ENCODE data around the gene LMAN1.
A peak's percentile ranks its signal among the peaks of the same experiment; 100 is the strongest.

LMAN1 gene

DNA sequence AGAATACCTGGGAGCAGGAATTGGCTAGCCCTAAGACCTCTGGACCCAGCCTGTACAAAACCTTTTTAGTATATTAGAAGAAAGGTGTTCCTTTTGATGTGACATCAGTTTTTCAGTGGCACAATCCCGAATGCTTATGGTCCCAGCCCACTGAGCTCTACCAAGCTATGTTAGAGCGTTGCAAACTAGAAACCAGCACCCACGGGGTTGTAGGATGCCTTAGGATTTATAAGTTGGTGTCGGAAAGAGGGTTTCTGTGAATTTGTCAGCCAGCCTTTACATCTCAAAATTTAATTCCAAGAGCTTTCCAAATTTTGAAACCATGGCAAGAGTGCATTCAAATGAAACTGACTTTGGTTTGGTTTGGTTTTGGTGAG is 499 bp upstream of the LMAN1 start:
- DNase-seq (ENCODE audit: low spot score): no peak

DNA sequence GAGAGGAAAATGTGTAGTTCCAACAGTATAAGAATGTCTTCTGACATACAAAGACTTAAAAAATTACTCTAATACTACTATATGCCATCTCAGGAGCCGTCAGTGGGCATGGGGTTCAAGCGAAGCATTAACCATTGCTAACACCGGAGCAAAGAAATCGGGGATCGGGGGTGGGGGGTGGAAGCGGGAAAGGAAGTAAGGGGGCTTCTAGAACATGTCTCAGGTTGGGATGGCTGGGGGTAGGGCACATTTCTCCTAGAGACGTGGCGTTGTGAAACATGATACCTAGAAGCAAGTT is 702 bp downstream of the LMAN1 start:
- DNase-seq (ENCODE audit: low spot score): peak; percentile 21

DNA sequence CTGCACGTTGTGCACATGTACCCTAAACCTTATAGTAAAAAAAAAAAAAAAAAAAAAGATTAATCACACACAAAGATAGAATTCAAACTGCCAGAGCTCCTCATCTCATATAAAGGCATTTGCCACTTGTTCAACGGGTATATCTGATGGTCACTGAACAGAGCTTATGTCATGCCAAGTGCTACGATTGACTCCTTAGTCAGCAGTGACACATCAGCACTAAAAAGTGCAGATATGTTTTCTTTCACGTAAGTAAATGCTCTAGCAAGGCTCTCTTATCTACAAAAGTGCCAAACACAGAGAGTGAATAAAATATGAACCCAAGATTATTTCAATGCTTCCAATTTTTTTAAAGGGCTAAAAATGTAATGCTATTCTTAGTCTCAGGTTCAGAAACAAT is 1.1 kb downstream of the LMAN1 start:
- DNase-seq (ENCODE audit: low spot score): peak; percentile 34

DNA sequence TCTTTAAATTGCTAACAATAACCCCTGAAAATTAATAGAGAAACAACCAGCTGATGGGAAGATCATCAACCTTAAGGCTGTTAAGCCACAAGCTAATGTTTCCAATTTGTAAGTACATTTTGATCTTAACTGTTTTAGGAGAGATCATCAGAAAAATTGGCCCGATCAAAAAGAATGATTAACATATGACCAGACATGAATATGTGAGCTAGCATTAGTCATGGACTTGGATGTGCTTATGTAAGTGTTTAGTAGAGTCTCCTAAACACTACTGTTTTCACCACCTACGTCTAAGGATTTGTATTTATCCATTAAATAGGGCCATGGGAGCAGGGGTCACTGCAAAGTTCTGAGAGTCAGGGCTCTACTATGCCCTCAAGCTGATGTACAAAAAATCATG is 4.3 kb downstream of the LMAN1 start:
- no peak for DNase-seq (ENCODE audit: low spot score)

DNA sequence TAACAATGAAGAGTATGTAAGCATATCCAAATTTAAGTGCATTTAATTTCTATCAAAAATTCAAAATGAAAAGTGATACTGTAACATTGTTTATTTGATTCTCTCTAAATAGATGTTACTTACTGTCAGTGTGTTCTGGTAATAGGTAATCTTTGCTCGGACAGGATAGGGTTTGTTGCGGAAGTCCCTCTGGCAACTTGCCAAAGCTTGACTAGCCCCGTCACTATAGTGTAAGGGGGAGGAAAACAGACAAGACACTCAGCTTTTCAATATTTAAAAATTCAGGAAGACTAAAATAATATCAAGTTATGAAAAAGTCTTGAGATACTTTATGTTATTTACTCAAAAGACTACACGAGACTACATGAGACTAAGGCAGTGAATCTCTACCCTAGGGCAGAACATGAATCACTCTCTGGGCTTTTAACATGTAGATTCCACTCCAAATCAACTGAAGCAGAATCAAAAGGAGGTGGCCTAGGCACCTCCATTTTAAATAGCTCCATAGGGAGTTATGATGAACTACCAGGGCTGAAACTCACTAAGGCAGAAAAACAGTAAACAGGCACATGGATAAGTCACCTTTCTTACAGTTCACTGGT is 5.9 kb downstream of the LMAN1 start:
- DNase-seq (ENCODE audit: low spot score): no peak

DNA sequence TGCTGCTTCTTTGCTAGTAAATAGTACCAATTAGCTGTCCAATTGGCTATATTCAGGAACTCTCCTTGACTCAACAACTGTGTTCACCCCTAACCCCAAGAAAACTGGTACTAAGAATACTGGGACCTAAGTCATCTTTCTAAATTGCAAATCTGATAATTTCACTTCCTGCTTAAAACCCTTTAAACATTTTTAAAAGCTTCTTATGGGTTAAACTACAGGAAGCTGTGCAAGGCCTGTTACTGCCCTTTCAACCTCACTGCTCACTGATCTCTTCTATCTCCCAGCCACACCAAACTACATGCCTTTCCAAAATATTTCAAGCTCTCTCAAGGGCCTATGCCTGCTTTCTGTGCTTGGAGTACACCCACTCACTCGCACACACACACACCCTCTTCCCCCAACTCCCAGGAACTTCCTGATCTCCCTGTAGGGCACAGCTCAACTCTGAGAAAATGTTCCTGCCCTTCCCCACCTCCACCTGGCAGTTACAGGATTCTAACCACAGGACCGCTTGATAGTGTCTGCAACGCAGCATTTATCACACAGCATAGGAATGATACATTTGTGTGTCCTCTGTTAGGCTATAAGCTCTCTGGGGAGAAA is 6.7 kb downstream of the LMAN1 start:
- DNase-seq (ENCODE audit: low spot score): no peak

DNA sequence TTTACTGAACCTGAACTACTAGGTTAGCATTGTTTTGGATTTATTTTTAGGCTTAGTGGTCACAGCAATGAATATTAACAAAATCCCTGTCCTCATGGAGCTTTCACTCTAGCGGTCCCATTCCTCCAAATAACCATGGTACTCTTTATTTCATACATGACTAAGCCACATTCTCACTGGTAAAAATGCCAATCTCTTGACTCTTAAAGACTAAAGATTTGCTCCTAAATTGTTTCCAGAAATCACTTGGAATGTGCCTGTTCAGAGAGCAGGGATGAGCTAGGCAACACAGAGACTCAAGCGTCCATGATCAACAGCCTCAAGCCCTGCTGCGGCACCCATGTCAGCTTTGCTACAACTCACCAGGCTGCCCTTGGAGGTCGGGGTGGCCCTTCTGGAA is 13.5 kb downstream of the LMAN1 start:
- no peak for DNase-seq (ENCODE audit: low spot score)

DNA sequence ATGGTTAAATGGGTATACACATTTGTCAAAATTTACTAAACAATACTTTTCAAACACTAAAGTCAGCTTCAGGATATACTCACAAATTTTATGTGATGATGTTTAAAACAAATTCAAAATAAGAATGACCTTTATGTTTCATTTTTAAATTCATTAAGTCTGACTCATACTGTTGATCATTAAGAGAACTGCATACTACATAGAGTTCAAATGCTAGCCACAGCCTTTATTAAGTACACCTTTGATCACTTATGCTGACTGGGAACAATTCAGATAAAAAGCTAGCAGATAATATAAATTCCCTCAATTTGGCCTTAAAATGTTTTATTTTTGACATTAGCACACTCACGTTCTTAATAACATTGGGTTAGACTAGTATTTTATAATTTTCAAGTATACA is 14.1 kb downstream of the LMAN1 start:
- DNase-seq (ENCODE audit: low spot score): no peak

DNA sequence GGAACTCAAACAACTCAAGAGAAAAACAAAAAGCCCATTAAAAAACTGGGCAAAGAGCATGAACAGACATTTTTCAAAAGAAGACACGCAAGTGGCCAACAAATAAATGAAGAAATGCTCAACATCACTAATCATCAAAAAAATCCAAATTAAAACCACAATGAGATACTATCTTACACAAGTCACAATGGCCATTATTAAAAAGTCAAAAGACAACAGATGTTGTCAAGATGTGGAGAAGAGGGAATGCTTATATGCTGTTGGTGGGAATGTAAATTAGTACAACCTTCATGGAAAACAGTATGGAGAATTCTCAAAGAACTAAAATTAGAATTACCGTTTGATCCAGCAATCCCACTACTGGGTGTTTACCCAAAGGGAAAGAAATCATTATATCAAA is 15.1 kb downstream of the LMAN1 start:
- DNase-seq (ENCODE audit: low spot score): no peak

DNA sequence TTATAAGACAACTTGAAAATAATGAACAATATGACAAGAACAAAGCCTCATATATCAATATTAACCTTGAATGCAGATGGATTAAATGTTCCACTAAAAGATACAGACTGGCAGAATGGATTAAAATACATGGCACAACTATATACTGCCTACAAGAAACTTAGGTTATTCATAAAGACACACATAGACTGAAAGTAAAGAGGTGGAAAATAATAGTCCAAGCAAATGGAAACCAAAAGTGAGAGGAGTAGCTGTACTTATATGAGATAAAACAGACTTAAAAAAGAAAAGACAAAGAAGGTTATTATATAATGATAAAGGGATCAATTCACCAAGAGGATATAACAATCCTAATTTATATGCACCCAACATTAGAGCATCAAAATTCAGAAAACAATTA is 18.2 kb downstream of the LMAN1 start:
- no peak for DNase-seq (ENCODE audit: low spot score)

DNA sequence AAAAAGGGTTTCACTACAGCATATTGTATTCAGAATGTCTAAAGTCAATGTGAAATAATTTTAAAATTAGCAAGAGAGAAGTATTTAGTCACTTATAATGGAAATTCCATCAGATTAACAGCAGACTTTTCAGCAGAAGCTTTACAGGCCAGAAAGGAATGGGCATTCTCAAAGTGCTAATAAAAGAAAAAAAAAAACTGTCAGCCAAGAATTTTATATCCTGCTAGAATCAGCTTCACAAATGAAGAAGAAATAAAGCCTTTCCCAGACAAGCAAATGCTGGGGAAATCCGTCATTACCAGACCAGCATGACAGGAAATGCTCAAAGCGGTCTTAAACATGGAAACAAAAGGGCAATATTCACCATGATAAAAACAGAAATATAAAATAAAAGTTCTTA is 18.8 kb downstream of the LMAN1 start:
- DNase-seq (ENCODE audit: low spot score): no peak

DNA sequence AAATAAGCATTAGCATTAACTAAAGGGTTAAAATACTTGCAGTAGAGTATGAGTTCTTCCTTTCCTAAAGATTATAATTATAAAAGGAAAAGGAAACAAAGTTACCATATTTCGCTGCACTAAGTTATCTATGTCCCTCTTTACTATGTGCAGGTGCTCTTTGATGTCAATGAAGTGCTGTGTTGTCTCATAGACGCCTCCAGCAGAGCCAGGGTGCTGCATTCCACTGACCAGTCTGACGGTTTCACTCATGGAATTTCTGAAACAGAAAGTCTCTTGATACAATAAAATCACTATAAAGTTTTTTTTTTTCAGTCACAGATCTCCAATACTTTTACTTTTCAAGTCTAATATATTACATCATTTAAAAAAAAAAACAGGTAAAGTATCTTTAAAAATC is 26.1 kb downstream of the LMAN1 start:
- DNase-seq (ENCODE audit: low spot score): no peak

DNA sequence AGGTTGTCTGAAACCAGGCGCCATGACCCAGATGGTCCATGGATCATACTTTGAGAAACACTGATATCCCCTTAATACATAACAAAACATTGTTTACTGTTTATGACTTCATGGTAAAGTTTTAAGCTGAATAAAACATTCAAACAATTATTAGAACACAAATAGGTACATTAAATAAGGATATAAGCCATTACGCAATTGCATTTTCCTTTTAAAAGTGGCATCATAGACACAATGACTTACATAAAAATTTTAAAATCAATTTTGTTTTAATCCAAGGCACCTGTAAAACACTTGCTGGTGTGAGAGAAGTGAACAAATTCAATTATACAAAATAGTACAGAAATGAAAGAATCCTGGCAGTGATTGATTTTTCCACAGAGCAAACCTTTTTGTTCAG is 30.4 kb downstream of the LMAN1 start:
- no peak for DNase-seq (ENCODE audit: low spot score)

DNA sequence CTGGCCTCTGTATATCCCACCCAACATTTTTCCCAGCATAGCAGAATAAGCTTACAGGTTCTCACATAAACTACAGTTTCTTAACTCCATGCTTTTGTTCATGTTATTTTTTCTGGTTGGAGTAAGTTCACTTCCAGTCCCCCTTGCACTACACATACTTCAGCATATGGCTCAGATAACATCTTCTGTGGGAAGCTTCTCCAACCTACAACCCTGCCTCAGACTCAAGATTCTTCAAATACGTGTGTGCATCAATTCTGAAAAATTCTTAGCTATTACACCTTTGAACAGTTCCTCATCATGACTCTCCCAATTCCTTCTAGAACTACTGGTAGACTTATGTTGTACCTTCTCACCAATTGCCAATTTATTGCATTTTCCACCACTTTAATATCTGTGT is 33.1 kb downstream of the LMAN1 start:
- DNase-seq (ENCODE audit: low spot score): no peak

DNA sequence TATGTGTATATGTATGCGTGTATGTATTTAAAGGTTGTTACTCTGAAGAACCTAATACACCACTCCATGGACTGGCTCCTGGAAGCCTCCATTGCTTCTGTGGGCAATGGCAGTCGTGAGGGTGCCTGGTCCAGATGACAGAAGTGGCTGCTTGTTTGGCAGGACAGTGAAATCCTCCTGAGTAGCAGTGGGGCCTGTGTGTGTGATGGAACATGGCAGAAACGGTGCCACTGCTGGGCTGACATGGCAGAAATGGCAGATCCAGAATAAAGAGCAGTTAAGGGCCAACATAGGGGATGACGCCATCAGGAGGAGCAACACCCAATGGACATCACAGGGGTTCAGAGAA is 34.5 kb downstream of the LMAN1 start:
- no peak for DNase-seq (ENCODE audit: low spot score)

DNA sequence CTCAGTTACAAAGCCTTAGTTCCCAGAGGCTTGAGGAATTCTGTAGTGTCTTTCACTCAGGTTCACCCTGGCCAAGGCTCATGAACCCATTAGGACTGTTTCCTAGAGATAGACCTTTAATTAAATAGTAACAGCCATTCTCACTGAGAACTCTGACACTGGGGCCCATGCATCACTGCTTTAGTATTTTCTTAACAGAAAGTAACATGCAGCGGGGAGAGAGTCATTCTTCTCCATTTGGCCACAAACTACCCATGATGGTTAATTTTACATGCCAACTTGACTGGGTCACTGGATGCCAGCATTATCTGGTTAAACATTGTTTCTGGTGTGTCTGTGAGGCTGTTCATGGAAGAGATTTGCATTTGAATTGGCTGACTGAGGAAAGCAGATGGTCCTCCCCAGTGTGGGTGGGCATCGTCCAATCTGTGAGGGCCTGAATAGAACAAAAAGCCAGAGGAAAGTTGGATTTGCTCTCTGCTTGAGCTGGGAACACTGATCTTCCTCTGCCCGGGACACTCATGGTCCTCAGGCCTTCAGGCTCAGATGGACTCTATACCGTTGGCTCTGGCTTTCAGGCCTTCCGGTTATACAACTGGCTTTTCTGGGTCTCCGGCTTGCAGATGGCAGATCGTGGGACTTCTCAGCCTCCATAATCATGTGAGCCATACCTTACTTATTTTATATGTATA is 35.0 kb downstream of the LMAN1 start:
- DNase-seq (ENCODE audit: low spot score): no peak

DNA sequence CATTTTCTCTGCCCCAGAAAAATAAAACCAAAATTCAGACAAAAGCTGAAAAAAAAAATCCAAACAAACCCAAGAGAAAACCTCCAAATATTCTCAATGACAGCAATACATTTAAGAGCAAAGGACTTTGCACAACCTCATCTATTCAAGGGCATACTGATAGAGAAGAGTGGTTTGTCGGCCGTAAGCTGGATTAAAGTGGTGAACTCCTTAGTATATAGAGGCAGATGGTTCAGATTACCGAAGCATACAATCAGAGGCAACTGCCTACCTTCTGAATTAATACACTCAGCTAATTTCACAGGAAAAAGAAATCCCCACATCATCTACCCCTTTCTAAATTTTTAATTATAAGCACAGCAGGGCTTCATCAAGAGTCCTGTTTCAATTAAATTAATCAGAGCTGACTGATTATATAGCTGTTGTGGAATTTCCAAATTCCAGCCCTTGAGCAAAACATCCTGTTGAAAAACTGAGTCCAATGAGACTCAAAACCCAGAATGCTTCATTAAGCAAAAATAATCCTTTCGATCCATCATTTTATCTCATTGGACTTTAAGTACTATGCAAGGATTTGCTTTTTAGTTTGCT is 40.5 kb downstream of the LMAN1 start, which contains the start of gene CPLX4:
TSS of gene CPLX4 (minus strand) at position 190 of the 591 bp plus-strand sequence. CDS start at position 3, 187 bp downstream.
- DNase-seq (ENCODE audit: low spot score): no peak

DNA sequence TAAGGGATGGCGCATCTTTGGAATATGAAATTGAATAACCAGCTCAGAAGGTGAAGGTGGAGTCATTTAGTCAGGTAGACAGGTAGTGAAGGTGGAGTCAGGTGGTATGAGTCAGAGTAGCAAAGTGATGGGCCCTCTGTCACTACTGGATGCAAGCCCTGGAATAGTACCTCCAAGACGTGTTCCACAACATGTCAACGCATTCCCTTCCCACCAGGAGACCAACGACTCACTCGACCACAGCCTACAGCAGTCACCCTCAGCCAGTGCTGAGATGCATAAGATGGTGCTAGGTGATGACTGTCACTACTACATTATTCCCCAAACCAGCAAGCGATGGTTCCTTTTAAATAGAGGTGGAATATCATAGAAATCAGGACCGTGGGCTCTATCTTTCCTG is 47.4 kb downstream of the LMAN1 start:
- no peak for DNase-seq (ENCODE audit: low spot score)

DNA sequence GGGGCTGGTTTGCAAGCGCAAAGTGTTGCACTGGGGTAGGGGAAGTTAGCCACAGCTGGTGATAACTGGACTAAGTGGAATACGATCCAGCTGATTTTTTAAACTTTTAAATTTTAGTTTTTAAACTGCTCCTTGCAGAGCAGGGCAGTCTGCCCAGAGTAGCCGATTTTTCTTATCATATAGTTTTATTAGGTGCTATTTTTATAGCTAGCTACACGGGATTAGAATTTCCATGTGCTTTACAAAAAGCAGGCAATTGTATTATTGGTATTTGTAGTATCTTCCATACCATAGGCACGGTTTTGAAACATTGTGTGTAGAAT is 50.2 kb downstream of the LMAN1 start:
- no peak for DNase-seq (ENCODE audit: low spot score)

DNA sequence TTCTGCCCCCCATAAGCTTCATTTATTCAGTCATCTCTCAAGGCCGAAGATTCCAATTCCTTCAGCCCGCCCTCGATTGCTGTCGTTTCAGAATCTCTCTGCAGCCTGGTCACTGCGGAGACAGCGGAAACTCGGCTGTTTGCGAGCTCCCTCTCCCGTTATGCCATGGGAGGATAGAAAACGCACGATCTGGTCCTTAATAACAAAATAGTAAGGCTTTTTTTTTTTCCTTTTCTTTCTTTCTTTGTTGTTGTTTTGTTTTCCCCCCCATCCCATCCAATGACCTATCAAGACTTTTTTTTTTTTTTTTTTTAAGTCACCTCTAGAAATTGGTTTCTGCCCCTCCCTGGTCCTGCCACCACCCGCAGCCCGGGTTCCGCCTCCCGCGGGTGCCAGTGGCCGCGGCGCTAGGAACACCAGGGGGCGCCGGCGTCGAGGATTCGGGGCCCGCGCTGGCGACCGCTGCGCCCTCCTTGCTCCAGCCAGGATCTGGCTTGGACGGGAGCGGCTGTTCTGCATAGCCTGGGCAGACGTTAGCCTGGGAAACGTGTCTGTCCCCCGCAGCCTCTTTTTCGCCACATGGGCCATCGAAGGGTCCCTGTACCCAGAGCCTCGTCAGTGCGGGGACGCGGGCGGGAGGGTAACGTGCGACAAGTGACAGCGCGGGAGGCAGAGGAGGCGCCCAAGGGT is 50.7 kb downstream of the LMAN1 start:
- DNase-seq (ENCODE audit: low spot score): peak; percentile 95

DNA sequence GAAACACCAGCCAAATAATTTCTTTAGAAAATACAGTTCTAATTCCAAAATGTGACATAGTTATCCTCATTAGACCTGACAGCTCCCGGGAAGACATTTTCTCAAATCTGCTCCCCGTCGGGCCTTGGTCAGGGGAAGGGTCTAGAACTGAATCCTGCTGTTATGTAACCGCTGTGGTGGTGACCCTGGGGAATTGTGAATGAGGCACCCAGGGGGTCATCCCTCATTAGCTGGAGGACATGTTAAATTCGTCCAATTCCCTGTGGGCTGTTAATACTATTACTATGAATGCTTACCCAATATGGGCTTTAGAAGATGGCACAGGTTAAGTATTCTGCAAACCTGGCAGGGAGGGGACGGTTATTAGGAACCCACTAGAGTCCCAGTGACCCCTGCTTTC is 52.4 kb downstream of the LMAN1 start:
- no peak for DNase-seq (ENCODE audit: low spot score)

DNA sequence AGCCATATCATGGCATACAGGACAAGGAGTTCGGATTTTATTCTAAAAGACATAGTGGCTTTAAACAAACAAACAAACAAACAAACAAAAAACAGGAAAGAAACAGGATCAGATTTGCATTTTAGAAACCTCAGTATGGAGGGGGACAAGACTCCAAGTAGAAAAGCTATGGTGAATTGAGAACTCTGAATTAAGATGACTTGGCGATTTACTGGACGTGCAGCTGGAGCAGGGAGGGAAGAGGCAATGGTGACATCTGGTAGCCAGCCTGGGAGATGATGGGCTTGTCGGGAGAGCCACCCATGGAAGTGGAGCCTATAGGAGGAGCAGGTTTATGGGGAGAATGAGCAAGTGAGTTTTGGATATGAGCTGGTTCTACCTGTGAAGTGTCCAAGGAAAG is 53.8 kb downstream of the LMAN1 start:
- DNase-seq (ENCODE audit: low spot score): no peak

DNA sequence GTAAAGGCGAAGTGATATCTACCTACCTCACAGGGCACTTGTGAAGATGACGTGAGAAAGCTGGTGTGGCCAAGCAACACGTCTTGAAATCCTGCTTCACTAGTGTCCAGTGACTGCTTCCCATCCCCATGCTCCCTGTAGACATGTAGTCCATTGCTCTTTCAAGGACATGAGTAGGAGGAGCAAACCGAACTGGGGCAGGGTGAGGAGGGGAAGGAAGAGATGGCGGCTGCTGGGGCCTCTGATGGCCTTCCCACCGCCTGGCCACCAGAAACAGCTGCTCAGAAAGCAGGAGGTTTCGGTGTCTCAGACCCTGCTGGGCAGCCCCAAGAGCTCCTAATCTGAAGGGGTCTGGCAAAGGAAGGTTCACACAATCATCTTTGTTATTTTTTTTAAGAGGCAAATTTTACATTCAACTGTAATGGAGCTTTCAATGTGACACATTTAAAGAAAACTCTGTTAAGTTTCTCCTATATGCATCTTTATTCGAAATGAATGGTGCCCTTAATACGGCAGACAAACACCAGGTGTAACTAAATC is 55.3 kb downstream of the LMAN1 start:
- no peak for DNase-seq (ENCODE audit: low spot score)
